ENCODE measurements around the gene MTIF3. TPM values are rescaled to one million over a fixed set of nuclear protein-coding genes. Genes with fewer than 3 reads are reported as not detected.
A peak's percentile ranks its signal among the peaks of the same experiment; 100 is the strongest.

MTIF3 gene
- total RNA-seq, 1 experiment from 2014 or later = 21.5 TPM

- intact Hi-C loops (cut with micrococcal nuclease; ENCODE audit: unreplicated experiment) = loop anchor here (2.0 kb wide), 1 partner anchor 47 kb away; no protein-coding TSS in a partner anchor
- Mint-ChIP-seq H3K36me3 (ENCODE audit: insufficient read depth, unreplicated experiment) (peaks cover 35% of the 10 kb centered on the region), H3K4me3 (ENCODE audit: low read depth, unreplicated experiment) (no peak overlapping the region), H3K9me3 (ENCODE audit: low read depth, unreplicated experiment) (no peaks in the 10 kb centered on the region), H3K27ac (ENCODE audit: unreplicated experiment) (no peak overlapping the region), H3K4me1 (ENCODE audit: low read depth, unreplicated experiment) (peaks cover 31% of the 10 kb centered on the region), H3K27me3 (ENCODE audit: unreplicated experiment) (no peaks in the 10 kb centered on the region)
- CTCF ChIA-PET = no interaction called here
- TF ChIP-seq CTCF (IDR thresholded peaks at IDR 0.05; ENCODE audit: unreplicated experiment) = no peak
- BruUV-seq (replicated peaks) = no TSS peak
- no peak for DNase-seq
These were observed 22.7 kb downstream of the MTIF3 start for GRCh38 chr13:27427641-27428040.

DNA sequence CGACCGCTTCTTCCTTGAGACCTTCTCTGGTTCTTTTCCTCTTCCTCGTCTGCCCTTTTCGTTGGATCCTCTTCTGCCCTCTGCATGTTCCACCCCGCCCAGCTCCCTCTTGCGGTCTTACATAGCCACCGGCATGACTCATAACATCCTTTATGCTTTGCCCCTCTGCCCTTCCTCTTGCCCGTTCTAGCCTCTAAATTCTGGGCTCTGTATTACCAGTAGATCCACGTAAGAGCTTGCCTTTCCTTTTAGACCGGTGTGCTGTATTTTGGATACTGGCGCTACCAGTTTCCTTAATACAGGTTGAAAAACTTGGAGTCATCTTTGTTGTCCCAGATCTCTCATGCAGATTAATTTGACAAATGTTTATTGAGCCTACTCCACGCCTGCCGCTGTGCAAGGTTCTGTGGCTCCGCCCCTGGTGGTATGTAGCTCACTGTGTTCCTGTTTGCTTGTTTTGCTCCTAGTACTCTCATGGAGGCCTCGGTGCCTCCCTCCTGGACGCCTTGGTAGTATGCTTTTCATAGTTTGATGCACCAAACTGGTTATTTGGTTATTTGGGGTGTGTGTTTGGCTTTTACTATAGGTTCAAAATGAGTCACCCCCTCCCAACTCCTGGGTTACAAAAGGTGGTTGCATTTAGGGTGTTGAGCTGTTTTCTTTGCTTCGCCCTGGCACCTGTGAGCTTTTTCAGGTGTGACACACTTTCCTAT, 24.3 kb downstream of the MTIF3 start:
- peaks cover 26% of the 10 kb centered on the region for H3K36me3 Mint-ChIP-seq (ENCODE audit: insufficient read depth, unreplicated experiment)
- TF ChIP-seq CTCF (IDR thresholded peaks at IDR 0.05; ENCODE audit: unreplicated experiment) = peak; percentile 20
- peak overlapping the region; percentile 82 for H3K4me3 Mint-ChIP-seq (ENCODE audit: low read depth, unreplicated experiment)
- peak; percentile 70 for DNase-seq
- peak overlapping the region; percentile 84 for H3K27ac Mint-ChIP-seq (ENCODE audit: unreplicated experiment)
- H3K27me3 Mint-ChIP-seq (ENCODE audit: unreplicated experiment) = no peaks in the 10 kb centered on the region
- H3K4me1 Mint-ChIP-seq (ENCODE audit: low read depth, unreplicated experiment) = peaks cover 31% of the 10 kb centered on the region
- H3K9me3 Mint-ChIP-seq (ENCODE audit: low read depth, unreplicated experiment) = no peaks in the 10 kb centered on the region
- TSS peak; percentile 21 for BruUV-seq (replicated peaks)
- CTCF ChIA-PET = interaction anchor here (1.1 to 1.8 kb wide), 3 partner anchors 24 to 401 kb away, joined by 4 to 5 read pairs (median 5); partner anchors contain the start of gene MTIF3
- intact Hi-C loops (cut with micrococcal nuclease; ENCODE audit: unreplicated experiment) = loop anchor here (2.0 kb wide), 1 partner anchor 45 kb away; no protein-coding TSS in a partner anchor

DNA sequence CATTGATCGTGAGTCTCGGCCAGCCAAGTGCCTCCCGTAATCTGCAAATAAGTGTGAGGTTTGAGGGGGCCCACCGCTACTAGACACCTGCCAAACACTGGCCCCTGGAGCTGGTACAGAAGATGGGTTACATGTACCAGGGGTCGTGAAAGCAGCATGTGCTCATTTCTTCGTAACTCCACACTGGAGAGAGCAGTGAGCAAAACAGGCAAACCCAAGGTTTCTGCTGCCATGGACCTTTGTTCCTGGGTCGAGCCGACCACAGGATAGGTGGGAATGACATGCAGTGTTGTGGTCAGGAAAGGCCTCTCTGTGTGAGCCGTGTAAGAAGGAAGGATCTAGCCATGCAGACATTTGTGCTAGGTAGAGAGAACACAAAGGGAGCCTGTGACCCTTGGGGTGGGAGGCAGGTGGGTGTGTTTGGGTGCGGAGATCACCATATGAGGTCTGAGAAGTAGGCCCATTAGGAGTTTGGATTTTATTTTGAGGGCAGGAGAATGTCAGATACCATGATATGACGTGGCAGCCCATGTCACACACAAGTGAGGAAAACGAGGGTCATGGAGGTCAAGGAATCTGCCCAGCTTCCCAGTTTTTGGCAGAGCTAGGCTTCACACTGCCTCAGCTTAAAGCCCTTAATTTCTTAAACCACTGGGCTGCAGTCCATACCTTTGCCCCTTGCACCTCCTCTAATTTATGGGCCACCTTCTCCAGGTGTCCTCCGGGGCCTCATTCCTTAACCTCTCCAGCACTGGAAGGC, 25.0 kb downstream of the MTIF3 start:
- Mint-ChIP-seq H3K27ac (ENCODE audit: unreplicated experiment) (peak overlapping the region; percentile 84), H3K4me3 (ENCODE audit: low read depth, unreplicated experiment) (peak overlapping the region; percentile 82), H3K27me3 (ENCODE audit: unreplicated experiment) (no peaks in the 10 kb centered on the region), H3K36me3 (ENCODE audit: insufficient read depth, unreplicated experiment) (peaks cover 26% of the 10 kb centered on the region), H3K9me3 (ENCODE audit: low read depth, unreplicated experiment) (no peaks in the 10 kb centered on the region), H3K4me1 (ENCODE audit: low read depth, unreplicated experiment) (peaks cover 31% of the 10 kb centered on the region)
- TF ChIP-seq CTCF (IDR thresholded peaks at IDR 0.05; ENCODE audit: unreplicated experiment) = no peak
- intact Hi-C loops (cut with micrococcal nuclease; ENCODE audit: unreplicated experiment) = no loop called here
- no TSS peak for BruUV-seq (replicated peaks)
- CTCF ChIA-PET = interaction anchor here (0.6 to 1.8 kb wide), 4 partner anchors 25 to 586 kb away, joined by 3 to 5 read pairs (median 4); partner anchors contain the start of gene MTIF3
- no peak for DNase-seq

GRCh38 chr13:27424246-27425157, 25.9 kb downstream of the MTIF3 start, which contains the start of gene GTF3A:
Gene GTF3A (plus strand): TSS chr13:27424619.
- no peak for TF ChIP-seq CTCF (IDR thresholded peaks at IDR 0.05; ENCODE audit: unreplicated experiment)
- intact Hi-C loops (cut with micrococcal nuclease; ENCODE audit: unreplicated experiment) = no loop called here

More at GRCh38 chr13:27424246-27425157, 25.9 kb downstream of the MTIF3 start, which contains the start of gene GTF3A:
- peaks cover 31% of the 10 kb centered on the region for H3K4me1 Mint-ChIP-seq (ENCODE audit: low read depth, unreplicated experiment)
- peak; percentile 83 for DNase-seq
- H3K27ac Mint-ChIP-seq (ENCODE audit: unreplicated experiment) = peak within 1 kb of the TSS; percentile 84
- H3K27me3 Mint-ChIP-seq (ENCODE audit: unreplicated experiment) = peaks cover 5% of the 10 kb centered on the region
- H3K4me3 Mint-ChIP-seq (ENCODE audit: low read depth, unreplicated experiment) = peak within 1 kb of the TSS; percentile 82
- CTCF ChIA-PET = interaction anchor here (0.6 kb wide), 1 partner anchor 586 kb away, joined by 3 read pairs; no protein-coding TSS in a partner anchor
- H3K9me3 Mint-ChIP-seq (ENCODE audit: low read depth, unreplicated experiment) = no peaks in the 10 kb centered on the region
- H3K36me3 Mint-ChIP-seq (ENCODE audit: insufficient read depth, unreplicated experiment) = peaks cover 26% of the 10 kb centered on the region
- no TSS peak for BruUV-seq (replicated peaks)
